ENCODE results near the gene C10orf105. TPM values are rescaled to one million over a fixed set of nuclear protein-coding genes. Genes with fewer than 3 reads are reported as not detected.

The C10orf105 gene
- total and polyA plus RNA-seq, 4 experiments from 2014 or later, result 0.07 to 0.12 (median 0.09) TPM

- peaks cover 42 to 75% of the 10 kb centered on the region in 2 donors for H3K36me3 Mint-ChIP-seq
- peak overlapping the region; percentile 34 for H3K27ac ChIP-seq (ENCODE audit: low read depth, low read length)
- CTCF ChIA-PET (ENCODE audit: partially characterized antibody), result interaction anchor here (0.7 to 1.8 kb wide), 14 partner anchors 9 to 59 kb away, joined by 3 to 17 read pairs (median 4); partner anchors contain the start of gene VSIR
- H3K36me3 ChIP-seq (ENCODE audit: insufficient read depth, low read length), result peaks cover 38% of the 10 kb centered on the region
- intact Hi-C loops (cut with micrococcal nuclease), result no loop called here
- peak overlapping the region; percentile 85 to 99 (median 90) for H3K27ac Mint-ChIP-seq
- DNase-seq, result peak in 1 of 5 donors; percentile 26
- no peaks in the 10 kb centered on the region for H3K27me3 Mint-ChIP-seq
- H3K4me1 Mint-ChIP-seq, result peaks cover 69 to 98% (median 87%) of the 10 kb centered on the region in 4 donors
- H3K27me3 ChIP-seq (ENCODE audit: insufficient read depth, low read length), result no peaks in the 10 kb centered on the region
- no peak overlapping the region for H3K4me3 ChIP-seq (ENCODE audit: low read length in 2 of 2)
- peak overlapping the region in 7 of 8 donors; percentile 52 to 75 (median 69) for H3K4me3 Mint-ChIP-seq
- H3K9me3 Mint-ChIP-seq, result no peaks in the 10 kb centered on the region
- H3K4me1 ChIP-seq (ENCODE audit: insufficient read depth, low read length), result peaks cover 100% of the 10 kb centered on the region
- POLR2A ChIA-PET (ENCODE audit: partially characterized antibody), result interaction anchor here (0.6 to 26.4 kb wide), 6 partner anchors 10 to 58 kb away, joined by 3 to 1191 read pairs (median 17); partner anchors contain the start of genes C10orf105 and VSIR
- no peaks in the 10 kb centered on the region for H3K9me3 ChIP-seq (ENCODE audit: control insufficient read depth in 1 of 2, low read length in 2 of 2)
Measured at GRCh38 chr10:71752391-71753090, 33.0 kb upstream of the C10orf105 start.

GRCh38 chr10:71751515-71752224 lies 32.1 kb upstream of the C10orf105 start:
- POLR2A ChIA-PET (ENCODE audit: partially characterized antibody), result interaction anchor here (0.6 to 26.4 kb wide), 5 partner anchors 9 to 57 kb away, joined by 3 to 1191 read pairs (median 21); partner anchors contain the start of genes C10orf105 and VSIR
- H3K27me3 Mint-ChIP-seq, result no peaks in the 10 kb centered on the region
- no peak overlapping the region for H3K4me3 ChIP-seq (ENCODE audit: low read length in 2 of 2)
- H3K27me3 ChIP-seq (ENCODE audit: insufficient read depth, low read length), result no peaks in the 10 kb centered on the region
- DNase-seq, result no peak
- CTCF ChIA-PET (ENCODE audit: partially characterized antibody), result interaction anchor here (0.8 to 1.8 kb wide), 11 partner anchors 12 to 60 kb away, joined by 3 to 17 read pairs (median 4); partner anchors contain the start of gene VSIR
- peak overlapping the region; percentile 78 to 99 (median 90) for H3K27ac Mint-ChIP-seq
- H3K4me1 Mint-ChIP-seq, result peaks cover 68 to 98% (median 87%) of the 10 kb centered on the region in 4 donors
- peak overlapping the region; percentile 34 for H3K27ac ChIP-seq (ENCODE audit: low read depth, low read length)
- H3K4me3 Mint-ChIP-seq, result peak overlapping the region in 7 of 8 donors; percentile 52 to 75 (median 69)
- intact Hi-C loops (cut with micrococcal nuclease), result no loop called here
- no peaks in the 10 kb centered on the region for H3K9me3 ChIP-seq (ENCODE audit: control insufficient read depth in 1 of 2, low read length in 2 of 2)
- peaks cover 42 to 67% of the 10 kb centered on the region in 2 donors for H3K36me3 Mint-ChIP-seq
- H3K4me1 ChIP-seq (ENCODE audit: insufficient read depth, low read length), result peaks cover 100% of the 10 kb centered on the region
- H3K36me3 ChIP-seq (ENCODE audit: insufficient read depth, low read length), result peaks cover 38% of the 10 kb centered on the region
- H3K9me3 Mint-ChIP-seq, result no peaks in the 10 kb centered on the region

DNA sequence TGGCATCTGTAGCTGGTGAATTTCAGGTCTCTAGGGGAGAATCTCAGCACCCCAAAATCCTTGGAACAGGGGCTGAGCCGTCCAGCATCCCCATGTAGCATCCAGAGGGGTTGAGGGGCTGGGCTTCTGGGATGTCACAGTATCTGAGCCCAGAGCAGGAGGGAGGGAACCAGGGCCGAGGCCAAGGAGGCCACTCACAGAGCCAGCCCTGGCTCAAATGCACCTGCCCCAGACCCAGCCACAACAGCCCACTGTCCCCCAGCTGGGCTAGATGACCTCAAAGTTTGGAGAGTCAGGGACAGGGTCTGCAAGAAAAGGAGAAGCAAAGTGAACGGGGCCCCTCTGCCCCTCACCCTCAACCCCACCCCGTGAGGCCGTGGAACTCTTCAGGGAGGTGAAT lies 31.4 kb upstream of the C10orf105 start:
- peaks cover 38% of the 10 kb centered on the region for H3K36me3 ChIP-seq (ENCODE audit: insufficient read depth, low read length)
- CTCF ChIA-PET (ENCODE audit: partially characterized antibody), result interaction anchor here (0.9 to 1.0 kb wide), 2 partner anchors 22 to 54 kb away, joined by 3 to 8 read pairs; partner anchors contain the start of gene VSIR
- peak overlapping the region; percentile 58 for H3K27ac ChIP-seq (ENCODE audit: low read depth, low read length)

GRCh38 chr10:71750124-71750841 lies 30.7 kb upstream of the C10orf105 start:
- Mint-ChIP-seq H3K27me3 (no peaks in the 10 kb centered on the region), H3K4me3 (peak overlapping the region in 6 of 8 donors; percentile 35 to 89 (median 50)), H3K27ac (peak overlapping the region; percentile 92 to 99 (median 98)), H3K4me1 (peaks cover 70 to 98% (median 89%) of the 10 kb centered on the region in 4 donors), H3K36me3 (peaks cover 37 to 61% of the 10 kb centered on the region in 2 donors), H3K9me3 (no peaks in the 10 kb centered on the region)
- Histone ChIP-seq H3K4me3 (ENCODE audit: low read length in 2 of 2) (no peak overlapping the region), H3K4me1 (ENCODE audit: insufficient read depth, low read length) (peaks cover 100% of the 10 kb centered on the region), H3K27ac (ENCODE audit: low read depth, low read length) (peak overlapping the region; percentile 58), H3K27me3 (ENCODE audit: insufficient read depth, low read length) (no peaks in the 10 kb centered on the region), H3K9me3 (ENCODE audit: control insufficient read depth in 1 of 2, low read length in 2 of 2) (no peaks in the 10 kb centered on the region), H3K36me3 (ENCODE audit: insufficient read depth, low read length) (peaks cover 38% of the 10 kb centered on the region)
- ChIA-PET CTCF (ENCODE audit: partially characterized antibody) (interaction anchor here (0.9 to 1.0 kb wide), 2 partner anchors 23 to 53 kb away, joined by 3 to 8 read pairs; partner anchors contain the start of gene VSIR), POLR2A (ENCODE audit: partially characterized antibody) (interaction anchor here (0.7 to 26.4 kb wide), 5 partner anchors 7 to 54 kb away, joined by 3 to 1191 read pairs (median 164); partner anchors contain the start of genes C10orf105 and VSIR)
- no peak for DNase-seq
- intact Hi-C loops (cut with micrococcal nuclease), result no loop called here

More for the DNA sequence above, 31.4 kb upstream of the C10orf105 start:
- Mint-ChIP-seq H3K27me3 (no peaks in the 10 kb centered on the region), H3K36me3 (peaks cover 38 to 60% of the 10 kb centered on the region in 2 donors), H3K4me3 (peak overlapping the region in 6 of 8 donors; percentile 8 to 68 (median 46)), H3K27ac (peak overlapping the region; percentile 92 to 99 (median 98)), H3K4me1 (peaks cover 67 to 98% (median 87%) of the 10 kb centered on the region in 4 donors), H3K9me3 (no peaks in the 10 kb centered on the region)
- Histone ChIP-seq H3K9me3 (ENCODE audit: control insufficient read depth in 1 of 2, low read length in 2 of 2) (no peaks in the 10 kb centered on the region), H3K27me3 (ENCODE audit: insufficient read depth, low read length) (no peaks in the 10 kb centered on the region), H3K4me3 (ENCODE audit: low read length in 2 of 2) (no peak overlapping the region), H3K4me1 (ENCODE audit: insufficient read depth, low read length) (peaks cover 100% of the 10 kb centered on the region)
- POLR2A ChIA-PET (ENCODE audit: partially characterized antibody), result interaction anchor here (0.7 to 26.4 kb wide), 3 partner anchors 10 to 31 kb away, joined by 3 to 1191 read pairs (median 1035); partner anchors contain the start of genes C10orf105 and VSIR
- DNase-seq, result no peak
- intact Hi-C loops (cut with micrococcal nuclease), result no loop called here

GRCh38 chr10:71749396-71749795 lies 29.8 kb upstream of the C10orf105 start:
- H3K27ac Mint-ChIP-seq, result peak overlapping the region; percentile 92 to 99 (median 98)
- CTCF ChIA-PET (ENCODE audit: partially characterized antibody), result interaction anchor here (0.5 to 10.0 kb wide), 13 partner anchors 8 to 59 kb away, joined by 3 to 64 read pairs (median 13); partner anchors contain the start of gene VSIR
- no peaks in the 10 kb centered on the region for H3K9me3 ChIP-seq (ENCODE audit: control insufficient read depth in 1 of 2, low read length in 2 of 2)
- peaks cover 74 to 98% (median 92%) of the 10 kb centered on the region in 4 donors for H3K4me1 Mint-ChIP-seq
- H3K4me3 ChIP-seq (ENCODE audit: low read length in 2 of 2), result no peak overlapping the region
- H3K36me3 ChIP-seq (ENCODE audit: insufficient read depth, low read length), result peaks cover 31% of the 10 kb centered on the region
- POLR2A ChIA-PET (ENCODE audit: partially characterized antibody), result interaction anchor here (1.0 to 26.4 kb wide), 8 partner anchors 8 to 430 kb away, joined by 3 to 1191 read pairs (median 26); partner anchors contain the start of genes C10orf105, PSAP, SLC29A3 and VSIR
- peak overlapping the region; percentile 58 for H3K27ac ChIP-seq (ENCODE audit: low read depth, low read length)
- no peaks in the 10 kb centered on the region for H3K9me3 Mint-ChIP-seq
- H3K4me1 ChIP-seq (ENCODE audit: insufficient read depth, low read length), result peaks cover 100% of the 10 kb centered on the region
- intact Hi-C loops (cut with micrococcal nuclease), result loop anchor here (1.0 to 10.0 kb wide), 2 partner anchors 8 to 335 kb away; partner anchors contain the start of gene SPOCK2
- DNase-seq, result no peak
- H3K27me3 Mint-ChIP-seq, result no peaks in the 10 kb centered on the region
- H3K4me3 Mint-ChIP-seq, result peak overlapping the region; percentile 76 to 89 (median 84)
- H3K36me3 Mint-ChIP-seq, result peaks cover 34 to 55% of the 10 kb centered on the region in 2 donors
- H3K27me3 ChIP-seq (ENCODE audit: insufficient read depth, low read length), result no peaks in the 10 kb centered on the region

DNA sequence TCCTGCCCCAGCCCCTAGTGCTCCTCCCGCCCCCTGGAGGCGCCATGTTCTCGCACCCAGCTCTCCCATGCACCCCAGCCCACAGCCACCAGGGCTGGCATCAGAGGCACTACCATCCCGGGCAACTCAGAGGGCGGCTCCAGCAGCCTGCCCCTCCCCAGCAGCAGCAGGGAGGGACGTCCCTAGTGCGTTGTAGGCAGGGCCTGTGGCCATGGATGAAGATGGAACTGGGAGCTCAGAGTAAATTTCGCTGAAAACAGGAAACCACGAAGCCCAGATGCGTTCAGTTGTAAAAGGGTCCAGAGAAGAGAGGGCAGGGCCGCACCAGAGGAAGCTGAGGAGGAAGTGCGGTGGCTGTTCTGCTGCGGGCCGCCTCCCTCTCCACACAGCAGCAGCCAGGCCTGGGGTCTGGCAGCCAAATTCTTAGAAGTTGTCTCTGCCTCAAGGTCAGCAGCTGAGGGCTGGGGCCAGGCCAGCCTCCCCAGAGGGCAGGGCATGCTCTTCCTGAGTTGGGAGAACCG lies 29.2 kb upstream of the C10orf105 start:
- Histone ChIP-seq H3K27me3 (ENCODE audit: insufficient read depth, low read length) (no peaks in the 10 kb centered on the region), H3K4me1 (ENCODE audit: insufficient read depth, low read length) (peaks cover 100% of the 10 kb centered on the region), H3K9me3 (ENCODE audit: control insufficient read depth in 1 of 2, low read length in 2 of 2) (no peaks in the 10 kb centered on the region), H3K36me3 (ENCODE audit: insufficient read depth, low read length) (peaks cover 24% of the 10 kb centered on the region), H3K4me3 (ENCODE audit: low read length in 2 of 2) (peak overlapping the region in 1 of 2 donors; percentile 39), H3K27ac (ENCODE audit: low read depth, low read length) (peak overlapping the region; percentile 58)
- peak overlapping the region; percentile 76 to 89 (median 84) for H3K4me3 Mint-ChIP-seq
- intact Hi-C loops (cut with micrococcal nuclease), result loop anchor here (1.0 to 10.0 kb wide), 6 partner anchors 9 to 336 kb away; partner anchors contain the start of genes SPOCK2 and VSIR
- H3K4me1 Mint-ChIP-seq, result peaks cover 74 to 98% (median 92%) of the 10 kb centered on the region in 4 donors
- H3K27ac Mint-ChIP-seq, result peak overlapping the region; percentile 92 to 99 (median 98)
- H3K9me3 Mint-ChIP-seq, result no peaks in the 10 kb centered on the region
- ChIA-PET POLR2A (ENCODE audit: partially characterized antibody) (interaction anchor here (0.7 to 26.4 kb wide), 9 partner anchors 9 to 430 kb away, joined by 3 to 1191 read pairs (median 24); partner anchors contain the start of genes C10orf105, PSAP, SLC29A3 and VSIR), CTCF (ENCODE audit: partially characterized antibody) (interaction anchor here (0.5 to 10.0 kb wide), 14 partner anchors 9 to 60 kb away, joined by 3 to 64 read pairs (median 13); partner anchors contain the start of gene VSIR)
- H3K36me3 Mint-ChIP-seq, result peaks cover 30 to 49% of the 10 kb centered on the region in 2 donors
- no peaks in the 10 kb centered on the region for H3K27me3 Mint-ChIP-seq
- DNase-seq, result peak; percentile 86 to 90 (median 87)
